ENCODE results near the gene HADHB.

DNA sequence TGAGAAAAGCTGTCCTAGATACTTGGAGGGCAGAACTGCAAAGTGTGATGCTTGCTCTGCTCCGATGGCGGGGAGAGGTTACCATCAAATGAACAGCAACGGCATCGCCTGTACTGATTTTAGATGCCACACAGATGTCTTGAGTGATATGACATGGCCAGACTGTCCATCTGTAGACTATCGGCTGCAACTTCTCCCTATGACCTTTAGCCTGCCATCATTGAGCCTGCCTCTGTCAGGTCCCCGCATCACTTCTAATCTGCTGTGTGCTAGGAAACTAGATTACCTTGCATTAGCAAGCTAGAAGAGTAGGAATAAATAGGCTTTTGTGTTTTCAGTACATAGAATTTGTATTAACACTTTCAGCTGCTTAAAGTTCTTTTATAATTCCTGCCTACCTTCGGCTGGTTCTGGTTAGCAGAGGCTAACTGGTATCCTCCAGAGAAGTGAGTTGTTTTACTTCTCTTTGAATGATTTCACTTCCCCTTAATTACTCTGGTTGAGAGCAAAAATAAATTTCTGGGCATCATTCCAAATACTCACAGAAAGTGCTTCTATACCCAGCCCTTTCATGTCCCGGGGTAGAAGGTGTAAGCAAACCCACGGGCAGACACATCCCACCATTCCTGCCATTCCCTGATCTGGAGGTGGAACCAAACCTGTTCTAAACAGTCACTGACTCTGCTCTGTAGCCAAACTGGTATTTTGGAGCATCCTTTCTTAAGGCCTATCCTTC, 47.9 kb upstream of the HADHB start:
- TF ChIP-seq TAF1 (IDR thresholded peaks at IDR 0.05; ENCODE audit: low read depth) (no peak), RAD21 (IDR thresholded peaks at IDR 0.05; ENCODE audit: low read depth) (no peak)
